ENCODE data around the gene FRA10AC1.
"Not testable (repeated sequence)": the region's sequence is repeated elsewhere in the genome, so short reads cannot be mapped to it uniquely, and the experiment has no call there.

FRA10AC1 gene

GRCh38 chr10:93701866-93702209 is 554 bp downstream of the FRA10AC1 start:
- DNase-seq = no peak

DNA sequence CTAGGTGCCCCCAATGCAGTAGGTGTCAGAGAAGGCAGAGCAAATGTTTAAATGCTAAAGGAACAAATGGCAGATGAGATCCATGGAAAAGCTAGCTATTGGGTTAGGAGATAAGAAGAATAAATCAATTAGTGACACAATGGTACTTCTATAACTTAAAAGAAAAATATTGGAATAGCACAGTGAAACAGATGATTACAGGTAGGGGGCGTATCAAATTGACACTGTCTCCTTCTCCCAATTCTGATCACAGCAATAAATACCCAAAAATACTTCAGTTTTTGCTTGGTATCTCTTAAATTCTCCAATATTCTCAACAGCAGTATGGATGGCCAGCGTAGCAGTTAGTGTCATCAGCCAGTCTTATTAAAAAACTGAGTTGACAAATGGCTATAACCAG is 5.2 kb downstream of the FRA10AC1 start:
- no peak for DNase-seq

DNA sequence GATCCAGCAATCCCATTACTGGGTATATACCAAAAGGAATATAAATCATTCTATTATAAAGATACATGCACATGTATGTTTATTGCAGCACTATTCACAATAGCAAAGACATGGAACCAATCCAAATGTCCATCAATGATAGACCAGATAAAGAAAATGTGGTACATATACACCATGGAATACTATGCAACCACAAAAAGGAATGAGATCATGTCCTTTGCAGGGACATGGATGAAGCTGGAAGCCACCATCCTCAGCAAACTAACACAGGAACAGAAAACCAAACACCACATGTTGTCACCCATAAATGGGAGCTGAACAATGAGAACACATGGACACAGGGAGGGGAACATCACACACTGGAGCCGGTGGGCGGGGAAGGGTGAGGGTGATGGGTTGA is 5.8 kb downstream of the FRA10AC1 start:
- DNase-seq = not testable (repeated sequence)

GRCh38 chr10:93695740-93696139 is 6.7 kb downstream of the FRA10AC1 start:
- DNase-seq = no peak

DNA sequence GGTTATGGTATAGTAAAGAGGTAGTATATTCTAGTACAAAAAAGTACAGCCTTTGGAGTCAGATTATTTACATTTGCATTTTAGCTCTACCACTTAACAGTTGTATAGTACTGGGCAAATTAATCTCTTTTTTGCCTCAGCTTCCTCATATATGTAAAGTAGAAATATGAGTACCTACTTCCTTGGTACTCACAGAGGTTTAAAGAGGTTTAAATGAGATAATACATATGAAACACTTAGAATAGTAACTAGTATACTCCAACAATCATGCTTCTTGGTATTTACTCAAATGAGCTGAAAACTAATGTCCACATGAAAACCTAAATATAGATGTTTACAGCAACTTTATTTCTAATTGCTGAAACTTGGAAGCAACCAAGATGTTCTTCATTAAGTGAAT is 14.7 kb downstream of the FRA10AC1 start:
- no peak for DNase-seq

DNA sequence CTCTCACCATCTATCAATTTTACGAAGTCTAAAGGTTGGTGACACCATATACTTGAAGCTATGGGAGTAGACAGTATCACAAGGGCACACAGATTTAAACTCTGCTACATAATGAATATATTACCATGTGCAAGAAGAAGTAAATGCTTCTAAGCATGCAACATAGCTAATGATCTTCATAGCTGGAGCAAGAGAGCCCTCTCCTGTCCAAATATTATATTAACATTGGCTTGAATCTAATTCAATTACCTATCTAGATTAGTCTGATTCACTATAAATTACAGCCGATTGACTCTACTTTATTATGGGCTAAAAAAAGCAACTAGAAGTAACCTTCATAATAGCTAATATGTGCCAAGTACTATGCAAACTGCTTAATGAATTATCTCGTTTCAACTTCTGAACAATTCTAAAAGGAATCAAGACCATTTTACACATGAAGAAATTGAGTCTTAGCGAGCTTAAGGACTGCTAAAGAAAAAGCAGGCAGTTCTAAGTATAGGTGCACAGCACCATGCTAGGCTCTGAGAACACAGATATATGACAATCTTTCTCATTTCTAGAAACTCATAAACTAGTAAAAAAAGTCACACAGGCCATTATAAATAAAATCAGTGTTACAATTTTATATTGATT is 21.9 kb downstream of the FRA10AC1 start:
- DNase-seq = no peak

GRCh38 chr10:93678805-93679587 is 23.4 kb downstream of the FRA10AC1 start:
- DNase-seq = no peak

DNA sequence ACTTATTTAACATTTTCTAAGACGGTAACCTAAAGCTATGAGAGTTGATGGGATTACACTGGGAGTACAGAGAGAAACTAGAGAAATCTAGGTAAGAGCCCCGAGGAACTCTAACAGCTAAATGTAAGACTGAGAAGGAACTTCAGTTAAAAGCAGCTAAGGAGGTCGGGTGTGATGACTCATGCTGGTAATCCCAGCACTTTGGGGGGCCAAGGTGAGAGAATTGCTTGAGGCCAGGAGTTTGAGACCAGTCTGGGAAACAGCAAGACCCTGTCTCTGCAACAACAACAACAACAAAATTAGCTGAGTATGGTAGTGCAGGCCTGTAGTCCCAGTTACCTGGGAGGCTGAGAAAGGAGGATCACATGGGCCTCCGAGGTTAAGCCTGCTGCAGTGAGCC is 24.0 kb downstream of the FRA10AC1 start:
- DNase-seq = no peak

GRCh38 chr10:93673791-93674190 is 28.6 kb downstream of the FRA10AC1 start:
- DNase-seq = no peak

DNA sequence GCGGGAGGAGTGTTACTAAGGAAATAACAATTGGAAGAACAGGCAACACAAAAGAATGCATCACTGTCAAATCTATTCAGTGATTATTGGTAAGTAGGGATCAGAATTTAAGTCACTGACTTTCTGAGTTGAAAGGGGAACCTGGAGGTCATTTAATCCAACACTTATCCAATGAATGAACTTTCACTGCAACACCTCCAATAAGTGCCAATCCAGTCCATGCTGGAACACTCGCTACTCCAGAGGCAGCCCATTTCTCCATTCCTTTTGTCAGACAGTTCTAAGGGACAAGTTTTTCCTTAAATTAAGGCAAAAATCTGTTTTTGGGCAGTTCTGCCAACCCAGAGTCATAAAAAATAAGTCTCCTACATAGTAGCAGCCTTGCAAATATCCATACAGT is 29.5 kb downstream of the FRA10AC1 start:
- no peak for DNase-seq

DNA sequence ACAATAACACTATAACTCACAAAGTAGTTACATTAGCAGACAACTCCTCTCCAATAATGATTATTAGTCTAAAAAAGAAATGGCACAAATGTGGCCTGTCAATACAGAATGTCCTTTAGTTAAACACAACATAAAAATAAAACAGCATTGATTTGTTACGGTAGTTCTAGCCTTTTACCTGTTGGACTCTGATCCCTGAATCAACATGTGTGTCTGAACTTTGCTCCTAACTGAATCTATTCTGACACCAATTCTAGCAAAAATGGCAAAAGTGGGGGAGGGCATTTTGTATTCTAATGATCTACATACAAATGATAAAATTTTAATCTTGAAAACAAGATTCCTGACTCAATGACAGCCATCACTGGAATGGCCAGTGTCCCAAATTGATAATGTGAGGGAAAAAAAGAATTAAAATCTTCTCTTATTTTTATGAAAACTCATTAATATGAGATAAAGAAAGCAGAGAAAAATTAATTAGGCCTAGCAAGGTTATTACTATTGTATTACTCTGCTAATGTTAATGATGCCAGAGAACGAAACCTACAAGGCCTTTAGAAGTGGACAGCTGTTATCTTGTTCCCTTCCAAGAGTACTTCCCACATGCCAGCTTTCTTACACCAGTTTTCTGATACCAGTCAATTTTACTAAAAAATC is 30.2 kb downstream of the FRA10AC1 start:
- DNase-seq = no peak

DNA sequence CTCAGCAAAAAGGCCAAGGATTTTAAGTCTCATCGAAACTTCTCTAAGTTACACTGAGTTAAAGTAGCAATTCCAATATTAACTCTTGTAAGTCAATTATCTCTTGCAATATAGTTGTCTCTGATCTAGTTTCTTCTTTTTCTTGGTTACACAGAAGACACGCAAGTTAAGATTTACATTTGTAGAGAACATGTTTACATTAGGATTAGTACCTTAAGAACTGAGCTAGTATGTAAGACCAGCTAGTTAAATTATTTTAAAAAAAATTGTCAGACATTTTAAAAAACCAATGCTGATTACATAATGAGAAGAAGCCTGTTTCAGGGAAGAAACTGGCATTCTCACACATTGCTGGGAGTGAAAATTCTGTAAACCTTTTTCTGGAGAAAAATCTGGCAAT is 31.4 kb downstream of the FRA10AC1 start:
- no peak for DNase-seq

DNA sequence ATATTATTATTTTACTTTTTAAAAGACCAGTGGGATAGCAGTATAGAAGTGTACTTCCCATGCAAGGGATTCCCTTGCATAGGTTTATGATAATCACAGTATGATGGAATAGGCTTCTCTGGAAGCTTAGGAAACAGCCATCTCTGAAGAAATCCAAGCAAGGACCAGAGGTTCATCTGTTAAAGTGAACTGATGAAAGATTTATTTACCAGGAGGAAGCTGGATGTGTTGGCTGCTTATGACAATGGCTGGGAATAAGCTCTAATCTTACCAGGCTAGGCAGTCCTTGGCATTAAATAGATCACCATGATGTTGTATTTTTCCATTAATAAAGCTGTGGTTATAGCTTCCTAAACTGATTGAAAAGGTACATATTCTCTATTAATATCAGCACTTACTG is 32.0 kb downstream of the FRA10AC1 start:
- no peak for DNase-seq

GRCh38 chr10:93667795-93668194 is 34.6 kb downstream of the FRA10AC1 start:
- no peak for DNase-seq

- no peak for DNase-seq
These were observed 36.4 kb downstream of the FRA10AC1 start for GRCh38 chr10:93666030-93666429.

DNA sequence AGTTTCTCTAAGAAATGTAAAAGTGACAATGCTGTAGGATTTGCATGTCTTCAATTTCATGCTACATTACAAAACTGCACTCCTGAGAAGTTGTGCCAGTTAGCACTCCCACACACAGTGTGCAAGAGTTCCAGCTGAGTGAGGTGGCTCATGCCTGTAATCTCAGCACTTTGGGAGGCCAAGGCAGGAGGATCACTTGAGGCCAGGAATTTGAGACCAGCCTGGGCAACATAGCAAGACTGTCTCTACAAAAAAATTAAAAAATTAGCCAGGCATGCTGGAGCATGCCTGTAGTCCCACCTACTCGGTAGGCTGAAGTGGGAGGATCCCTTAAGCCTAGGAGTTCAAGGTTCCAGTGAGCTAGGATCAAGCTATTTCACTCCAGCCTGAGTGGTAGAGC is 44.6 kb downstream of the FRA10AC1 start:
- no peak for DNase-seq

DNA sequence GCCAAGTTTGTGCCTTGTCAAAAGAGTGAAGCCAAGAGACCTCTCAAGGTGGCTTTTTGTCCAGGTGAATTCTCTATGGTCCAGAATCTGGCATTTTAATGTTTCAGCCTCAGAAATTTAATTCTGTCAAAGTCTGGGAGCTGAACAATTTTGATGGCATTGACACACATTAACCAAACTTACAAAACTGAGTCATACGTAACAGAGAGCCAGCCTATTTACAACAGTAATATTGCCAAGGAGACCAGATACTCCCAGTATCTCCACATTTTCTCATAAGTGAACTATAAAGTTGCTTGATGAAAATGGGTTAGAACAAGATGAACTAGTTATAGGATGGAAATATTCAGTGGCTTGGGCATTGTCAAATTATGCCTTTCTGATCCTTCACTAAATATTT is 46.2 kb downstream of the FRA10AC1 start:
- DNase-seq = no peak

DNA sequence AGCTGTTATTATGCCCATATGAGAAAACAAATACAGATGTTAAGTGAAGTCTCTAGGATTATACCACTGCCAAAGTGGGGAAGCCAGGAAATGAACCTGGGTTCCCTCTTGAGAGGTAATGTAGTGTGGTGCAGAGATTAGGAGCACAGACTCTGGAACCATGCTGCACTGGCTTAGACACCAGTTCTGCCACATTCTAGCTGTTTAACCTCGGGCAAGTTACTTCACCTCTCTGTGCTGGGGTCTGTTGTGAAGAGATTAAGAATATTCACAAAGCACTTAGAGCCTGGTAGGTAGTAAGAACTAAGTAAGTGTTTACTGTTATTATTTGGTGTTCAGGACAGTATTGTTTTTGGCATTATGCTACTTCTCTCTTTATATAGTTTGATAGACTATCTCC is 48.2 kb downstream of the FRA10AC1 start:
- no peak for DNase-seq

DNA sequence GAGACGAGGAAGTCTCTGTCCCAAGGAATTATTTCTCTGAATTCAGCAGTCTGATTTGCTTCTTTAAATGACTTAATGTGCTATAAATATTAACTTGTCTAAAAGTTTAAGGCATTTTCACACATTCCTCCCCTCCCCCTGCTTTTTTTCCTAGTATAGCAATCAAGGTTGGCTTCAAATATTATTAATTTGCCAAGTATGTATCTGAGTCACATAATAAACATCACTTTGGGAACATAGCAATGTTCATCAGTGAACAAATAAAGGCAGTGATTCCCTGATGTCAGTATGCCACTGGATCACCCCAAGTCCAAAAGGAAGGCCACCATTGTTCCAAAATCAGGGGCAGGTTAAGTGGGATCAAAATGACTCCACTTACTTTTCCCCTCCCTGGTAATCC is 49.5 kb downstream of the FRA10AC1 start:
- no peak for DNase-seq

GRCh38 chr10:93639791-93640190 is 62.6 kb downstream of the FRA10AC1 start:
- DNase-seq = no peak

DNA sequence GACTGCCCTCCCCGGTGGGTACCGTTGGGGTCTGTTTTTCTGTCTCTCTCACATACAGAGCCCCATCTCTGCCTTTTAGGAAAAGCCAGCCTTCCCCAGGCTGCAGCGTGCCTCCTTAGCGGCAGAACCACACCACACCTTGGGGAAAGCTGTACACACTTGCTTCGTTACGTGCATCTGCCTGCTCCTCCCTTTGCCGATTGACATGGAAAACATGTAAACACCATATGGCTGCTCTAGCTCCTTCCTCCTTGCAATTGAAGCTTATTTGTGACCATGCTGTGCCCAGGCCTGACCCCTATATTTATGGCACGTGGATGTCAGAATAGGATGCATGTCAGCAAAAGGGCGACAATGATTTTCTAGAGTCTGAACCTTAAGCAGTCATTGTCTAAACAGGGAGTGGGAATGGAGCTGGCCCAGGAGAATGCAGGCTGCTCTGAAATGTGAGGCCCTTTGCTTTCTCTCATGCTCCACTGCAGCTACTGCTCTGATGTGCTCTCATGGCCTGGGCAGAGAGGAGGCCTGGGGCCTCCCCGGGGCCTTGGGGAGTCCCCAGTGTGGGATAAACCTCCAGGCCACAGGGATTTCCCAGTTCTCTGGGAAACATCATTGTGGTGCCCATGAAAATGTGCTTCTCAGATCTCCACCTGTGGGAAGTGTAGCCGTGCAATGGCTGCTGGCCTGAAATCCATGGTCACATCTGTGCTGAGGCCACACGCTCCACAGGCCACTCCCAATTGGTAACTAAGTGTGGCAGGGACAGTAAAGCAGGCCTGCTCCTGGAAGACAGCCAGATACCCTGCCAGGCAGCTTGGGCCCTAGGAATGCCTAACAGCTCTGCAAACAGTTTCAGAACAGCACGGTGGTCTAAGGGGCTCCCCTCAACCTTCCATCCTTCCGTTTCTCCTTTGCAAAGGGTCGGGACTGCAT is 71.5 kb downstream of the FRA10AC1 start:
- DNase-seq = no peak

DNA sequence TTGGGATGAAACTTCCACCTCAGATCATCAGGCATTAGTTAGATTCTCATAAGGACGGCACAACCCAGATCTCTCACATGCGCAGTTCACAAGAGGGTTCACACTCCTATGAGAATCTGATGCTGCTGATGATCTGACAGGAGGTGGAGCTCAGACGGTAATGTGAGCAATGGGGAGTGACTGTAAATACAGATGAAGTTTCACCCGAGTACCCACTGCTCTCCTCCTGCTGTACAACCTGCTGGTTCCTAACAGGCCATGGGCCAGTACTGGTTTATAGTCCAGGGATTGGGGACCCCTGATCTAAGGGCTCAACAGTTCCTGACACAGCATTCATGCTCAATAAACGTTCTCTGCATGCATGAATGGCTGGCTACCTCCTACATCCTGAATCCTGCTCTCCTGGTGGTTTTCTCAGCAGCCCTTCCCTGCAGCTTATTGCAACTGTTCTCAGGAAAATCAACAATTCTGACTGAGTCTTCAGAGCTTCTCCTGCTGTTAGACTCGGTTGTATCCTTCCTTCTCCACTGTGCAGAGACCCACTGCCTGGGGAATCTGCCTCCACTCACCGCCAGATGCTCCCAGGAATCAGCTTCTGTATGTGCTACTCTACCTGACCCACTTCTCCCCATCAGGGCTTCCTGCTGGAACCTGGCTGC is 72.6 kb downstream of the FRA10AC1 start:
- no peak for DNase-seq

DNA sequence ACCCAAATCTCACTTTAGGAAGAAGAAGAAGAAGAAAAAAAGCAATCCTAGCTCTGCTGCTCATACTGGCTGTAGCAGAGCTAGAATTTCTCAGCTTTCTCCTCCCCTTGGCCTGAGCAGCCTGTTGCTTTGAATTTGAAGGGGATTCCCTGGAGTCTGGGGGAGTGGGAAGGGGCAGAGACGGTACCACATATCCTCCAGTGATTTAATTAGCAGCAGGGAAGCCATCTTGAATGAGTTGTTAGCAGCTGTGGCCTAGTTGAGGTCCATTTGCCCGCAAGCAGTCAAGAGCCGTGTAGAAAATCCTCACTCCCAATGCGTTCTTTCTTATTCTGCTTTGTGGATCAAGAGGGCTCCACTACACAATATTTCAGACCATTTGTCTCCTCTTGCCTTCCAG is 73.5 kb downstream of the FRA10AC1 start:
- DNase-seq = no peak

Data from activated CD8-positive, alpha-beta memory T cell treated with anti-CD3 and anti-CD28 coated beads, Interleukin-2, amount 50 U/mL, for 48 hours (primary cell).